ENCODE data around the gene NUDT8.

- TF ChIP-seq YY1 (IDR thresholded peaks at IDR 0.05; ENCODE audit: low read depth) (no peak), REST (IDR thresholded peaks at IDR 0.05; ENCODE audit: low read depth) (no peak), EP300 (IDR thresholded peaks at IDR 0.05; ENCODE audit: borderline replicate concordance) (no peak), CEBPB (IDR thresholded peaks at IDR 0.05) (no peak), RAD21 (IDR thresholded peaks at IDR 0.05; ENCODE audit: low read depth) (no peak), USF1 (IDR thresholded peaks at IDR 0.05) (no peak), EGR1 (IDR thresholded peaks at IDR 0.05) (no peak), FOXM1 (IDR thresholded peaks at IDR 0.05; ENCODE audit: borderline replicate concordance, low read depth) (no peak), TAF1 (IDR thresholded peaks at IDR 0.05; ENCODE audit: low read depth) (no peak)
These were observed 24.9 kb downstream of the NUDT8 start for GRCh38 chr11:67604815-67605214.
